HG02840 (cell line): ENCODE results near the gene PPARG.
"Not testable (repeated sequence)": the region's sequence is repeated elsewhere in the genome, so short reads cannot be mapped to it uniquely, and the experiment has no call there.

Source experiments
- ATAC-seq: cut with Tn5 transposase; IDR thresholded peaks from one replicate; pipeline ENCODE4 v1.9.1; 2021; ENCODE audit warnings: mild to moderate bottlenecking, moderate library complexity, moderate number of reproducible peaks; ENCODE audit not compliant: unreplicated experiment, low FRiP score

PPARG gene

GRCh38 chr3:12454076-12454815 lies 165.4 kb downstream of the PPARG start:
- ATAC-seq, result no peak

DNA sequence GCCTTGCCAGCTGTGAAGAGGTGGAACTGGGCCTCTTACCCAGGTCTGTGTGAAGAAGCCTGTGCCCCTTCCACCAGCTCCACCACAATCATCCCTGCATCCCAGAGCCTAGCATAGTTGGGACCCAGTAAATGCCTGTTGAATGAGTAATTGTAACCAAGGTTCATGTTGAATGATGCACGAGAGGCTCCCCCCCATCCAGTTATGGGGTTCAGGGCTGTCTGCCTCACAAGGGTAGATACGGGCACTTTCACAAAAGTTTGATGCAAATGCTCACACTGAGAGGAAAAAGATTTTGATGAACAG lies 165.9 kb downstream of the PPARG start:
- no peak for ATAC-seq

DNA sequence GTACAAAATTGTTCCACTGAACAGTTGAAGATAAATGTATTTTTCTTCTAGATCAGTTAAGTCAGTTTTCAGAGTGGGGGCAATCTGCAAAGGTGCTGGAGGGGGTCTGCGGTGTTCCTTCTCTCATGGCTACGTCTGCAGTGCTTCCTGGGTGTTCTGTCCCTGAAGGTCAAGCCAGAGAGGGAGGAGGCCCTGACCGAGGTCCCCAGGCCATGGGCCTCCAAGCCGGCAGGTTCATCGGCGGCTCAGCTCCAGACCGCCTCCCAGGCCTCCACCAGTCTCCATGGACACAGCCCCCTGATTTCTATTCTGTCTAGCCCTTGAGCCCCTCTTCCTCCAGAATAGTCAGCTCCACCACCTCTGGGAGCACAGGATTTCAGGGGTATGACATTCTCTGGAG lies 166.9 kb downstream of the PPARG start:
- ATAC-seq, result no peak

DNA sequence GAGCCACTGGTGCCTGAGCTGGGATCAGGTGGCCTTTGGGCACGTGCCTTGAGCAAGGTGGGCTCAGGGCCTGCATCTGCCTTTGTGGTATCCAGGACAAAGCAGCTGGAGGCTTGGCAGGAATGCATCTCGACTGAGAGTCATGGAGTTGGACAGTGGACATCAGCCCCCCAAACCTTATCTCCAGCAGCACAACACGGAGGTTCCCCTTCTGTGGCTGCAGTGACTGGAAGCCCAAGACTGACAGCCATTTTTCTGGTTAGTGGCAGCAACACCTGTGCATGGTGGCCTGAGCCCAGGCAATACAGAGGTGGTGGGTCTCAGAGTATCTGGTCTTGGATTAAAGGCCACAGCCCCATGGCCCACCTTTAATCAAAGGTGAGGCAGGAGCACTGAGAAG lies 167.6 kb downstream of the PPARG start:
- no peak for ATAC-seq

DNA sequence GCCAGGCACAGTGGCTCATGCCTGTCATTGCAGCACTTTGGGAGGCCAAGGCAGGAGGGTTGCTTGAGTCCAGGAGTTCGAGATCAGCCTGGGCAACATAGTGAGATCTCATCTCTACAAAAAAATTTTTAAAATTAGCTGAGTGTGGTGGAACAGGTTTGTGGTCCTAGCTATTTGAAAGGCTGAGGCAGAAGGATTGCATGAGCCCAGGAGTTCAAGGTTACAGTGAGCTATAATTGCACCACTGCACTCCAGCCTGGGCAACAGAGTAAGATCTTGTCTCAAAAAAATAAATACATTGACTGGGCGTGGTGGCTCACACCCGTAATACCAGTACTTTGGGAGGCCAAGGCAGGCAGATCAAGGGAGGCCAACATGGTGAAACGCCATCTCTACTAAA lies 168.5 kb downstream of the PPARG start:
- ATAC-seq, result not testable (repeated sequence)

DNA sequence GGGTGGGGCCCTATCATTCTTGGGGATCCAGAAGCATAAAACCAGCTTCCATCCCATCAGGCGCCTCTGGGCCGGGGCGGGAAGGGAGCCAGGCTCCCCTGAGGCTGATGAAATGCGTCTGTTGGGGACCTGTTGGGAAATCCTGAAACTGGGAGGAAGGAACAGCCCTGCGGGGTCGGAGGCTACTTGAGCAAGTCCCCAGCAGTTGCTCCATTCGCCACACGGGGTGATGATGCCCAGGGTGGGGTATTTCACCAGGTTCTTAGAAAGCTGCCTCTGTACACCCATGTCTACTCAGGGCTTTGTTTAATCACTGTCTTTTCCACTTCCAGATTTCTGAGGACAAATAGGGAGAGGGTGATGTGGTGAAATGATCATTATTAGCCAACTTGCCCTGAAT lies 170.0 kb downstream of the PPARG start:
- no peak for ATAC-seq

- no peak for ATAC-seq
Measured at GRCh38 chr3:12460127-12460526, 171.3 kb downstream of the PPARG start.

GRCh38 chr3:12461097-12461649 lies 172.3 kb downstream of the PPARG start:
- no peak for ATAC-seq

GRCh38 chr3:12462159-12462947 lies 173.5 kb downstream of the PPARG start:
- ATAC-seq, result no peak

GRCh38 chr3:12463686-12464085 lies 174.8 kb downstream of the PPARG start:
- no peak for ATAC-seq

DNA sequence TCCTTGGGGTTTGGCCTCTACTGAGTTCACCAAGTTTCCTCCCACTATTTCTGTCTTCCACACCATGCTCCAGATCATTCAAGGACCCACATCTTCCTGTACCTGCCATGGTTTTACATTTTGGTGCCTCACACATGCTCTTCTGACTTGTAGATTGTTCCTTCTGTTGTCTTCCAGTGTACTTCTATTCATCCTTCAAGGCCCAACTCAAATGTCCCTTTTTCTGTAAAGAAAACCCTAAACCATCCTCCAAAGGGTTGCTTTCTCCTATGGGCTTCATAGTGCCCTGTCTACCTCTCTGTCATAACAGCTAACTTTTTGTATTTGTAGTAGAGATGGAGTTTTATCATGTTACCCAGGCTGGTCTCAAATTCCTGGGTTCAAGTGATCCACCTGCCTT lies 175.3 kb downstream of the PPARG start:
- ATAC-seq, result no peak

DNA sequence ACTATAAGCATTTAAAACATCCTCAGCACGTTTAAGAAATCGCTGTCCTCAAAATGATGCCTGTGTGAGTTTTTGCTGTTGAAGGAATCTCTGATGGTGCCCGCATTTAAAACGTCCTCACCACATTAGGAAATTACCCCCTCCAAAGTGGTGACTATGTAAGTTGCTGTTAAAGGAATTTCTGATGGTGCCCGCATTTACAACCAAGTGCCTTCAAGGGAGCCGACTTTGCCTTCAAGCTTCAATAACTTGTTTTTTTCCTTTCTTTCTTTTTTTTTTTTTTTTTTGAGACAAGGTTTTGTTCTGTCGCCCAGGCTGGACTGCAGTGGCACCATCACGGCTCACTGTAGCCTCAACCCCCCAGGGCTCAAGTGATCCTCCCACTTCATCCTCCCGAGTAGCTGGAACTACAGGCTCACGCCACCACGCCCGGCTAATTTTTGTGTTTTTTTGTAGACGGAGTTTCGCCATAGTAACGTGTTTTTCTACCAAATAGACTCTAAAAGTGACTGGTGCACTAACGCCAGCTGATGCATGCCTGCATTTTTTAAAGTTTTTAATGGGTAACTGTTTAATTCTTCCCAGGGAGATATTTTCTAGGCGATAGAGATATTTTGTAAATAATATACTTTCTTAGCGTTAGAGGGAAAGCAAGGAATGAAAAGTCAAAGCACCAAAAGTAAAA lies 176.4 kb downstream of the PPARG start:
- no peak for ATAC-seq

DNA sequence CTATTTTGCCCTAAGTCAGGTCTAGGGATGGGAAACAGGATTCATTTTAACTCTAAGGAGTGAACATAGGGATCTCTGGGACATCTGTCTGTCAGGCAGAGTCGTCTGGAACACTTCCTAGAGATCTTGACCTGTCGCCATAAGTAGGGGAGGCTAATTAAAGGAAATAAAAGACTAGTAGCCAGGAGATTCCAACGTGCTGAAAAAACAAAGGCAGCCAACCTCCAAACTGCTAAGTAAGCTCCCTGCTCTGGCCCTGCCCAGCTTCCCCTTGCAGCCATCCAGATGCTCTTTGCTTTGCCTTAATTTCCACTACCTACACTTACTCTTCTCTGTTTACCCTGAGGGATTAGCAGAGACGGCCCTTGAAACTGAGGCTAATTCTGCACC lies 177.0 kb downstream of the PPARG start:
- no peak for ATAC-seq

GRCh38 chr3:12467746-12468145 lies 178.9 kb downstream of the PPARG start:
- no peak for ATAC-seq

DNA sequence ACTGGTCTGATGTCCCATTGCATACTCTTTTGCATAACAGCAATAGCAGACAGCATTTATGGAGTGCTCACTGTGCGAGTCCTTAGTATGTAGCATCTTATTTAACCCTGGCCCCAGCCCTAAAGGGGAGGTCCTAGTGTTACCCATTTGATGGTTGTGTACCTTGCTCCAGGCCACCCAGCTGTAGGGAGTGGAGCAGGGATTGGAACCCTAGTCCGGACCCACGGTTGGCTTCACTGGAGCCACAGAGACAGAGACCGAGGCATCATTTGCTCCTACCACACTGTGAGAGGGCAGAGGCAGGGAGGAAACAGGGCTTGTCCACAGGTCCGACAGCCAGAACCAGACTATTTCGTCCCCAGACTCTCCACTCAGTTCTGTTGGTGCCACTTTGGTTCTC lies 179.4 kb downstream of the PPARG start:
- ATAC-seq, result no peak

DNA sequence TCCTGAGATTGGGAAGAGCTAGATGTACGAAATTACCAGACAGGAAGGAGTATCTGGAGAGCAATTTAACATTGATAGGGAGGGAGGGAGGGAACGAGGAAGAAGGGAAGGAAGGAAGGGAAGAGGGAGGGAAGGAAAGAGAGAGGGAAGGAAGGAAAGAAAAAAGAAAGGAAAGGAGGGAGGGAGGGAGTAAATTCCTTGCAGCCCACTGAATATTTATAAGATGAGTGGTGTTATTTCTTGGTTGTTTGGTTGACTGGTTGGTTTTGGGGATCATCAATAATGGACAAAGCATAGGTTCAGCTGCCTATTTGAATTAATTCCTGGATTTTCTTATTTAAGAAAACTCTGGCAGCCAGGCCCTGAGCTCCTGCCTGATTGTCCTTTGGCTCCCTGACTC lies 179.9 kb downstream of the PPARG start:
- ATAC-seq, result no peak

DNA sequence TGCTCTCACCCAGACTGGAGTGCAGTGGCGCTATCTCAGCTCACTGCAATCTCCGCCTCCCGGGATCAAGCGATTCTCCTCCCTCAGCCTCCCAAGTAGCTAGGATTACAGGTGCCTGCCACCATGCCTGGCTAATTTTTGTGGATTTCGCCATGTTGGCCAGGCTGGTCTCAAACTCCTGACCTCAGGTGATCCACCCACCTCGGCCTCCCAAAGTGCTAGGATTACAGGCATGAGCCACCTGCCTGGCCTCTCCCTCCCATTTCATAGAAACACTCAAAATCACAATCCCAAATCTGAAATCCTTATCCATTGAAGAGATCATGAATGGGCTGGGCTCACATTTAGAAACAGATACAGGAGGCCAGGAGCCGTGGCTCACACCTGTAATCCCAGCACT lies 180.4 kb downstream of the PPARG start:
- not testable (repeated sequence) for ATAC-seq

DNA sequence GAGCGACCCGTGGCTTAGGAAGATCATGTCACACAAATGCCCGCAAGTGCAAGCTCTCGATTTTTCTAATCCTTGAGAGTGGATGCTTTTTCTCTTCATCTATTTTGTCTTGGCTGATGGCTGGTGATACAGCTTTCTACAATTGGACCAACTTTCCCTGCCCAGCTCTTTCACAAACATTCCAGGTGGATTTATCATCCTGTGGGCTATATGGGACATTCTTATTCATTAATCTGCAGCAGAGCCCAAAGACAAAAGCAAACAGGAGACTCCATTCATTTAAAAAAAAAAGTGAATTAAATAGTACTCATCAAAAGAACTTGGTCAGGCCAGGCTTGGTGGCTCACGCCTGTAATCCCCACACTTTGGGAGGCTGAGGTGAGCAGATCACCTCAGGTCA lies 181.2 kb downstream of the PPARG start:
- ATAC-seq, result no peak

DNA sequence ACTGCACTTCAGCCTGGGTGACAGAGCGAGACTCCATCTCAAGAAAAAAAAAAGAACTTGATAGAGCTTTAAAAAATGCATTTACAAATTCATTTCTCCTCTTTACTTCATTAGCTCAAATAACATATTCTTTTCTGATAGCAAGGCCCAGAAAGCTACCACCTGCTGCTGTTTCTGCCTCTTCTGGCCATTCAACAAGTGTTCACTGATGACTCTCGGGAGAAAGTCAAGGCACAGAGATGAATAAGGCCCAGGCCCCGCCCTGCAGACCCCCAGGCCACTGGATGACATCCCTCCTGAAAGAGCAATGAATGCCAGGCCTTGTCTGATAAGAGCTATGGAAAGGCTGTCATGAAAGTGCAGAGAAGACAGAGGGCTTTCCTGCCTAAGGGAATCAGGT lies 181.8 kb downstream of the PPARG start:
- no peak for ATAC-seq

DNA sequence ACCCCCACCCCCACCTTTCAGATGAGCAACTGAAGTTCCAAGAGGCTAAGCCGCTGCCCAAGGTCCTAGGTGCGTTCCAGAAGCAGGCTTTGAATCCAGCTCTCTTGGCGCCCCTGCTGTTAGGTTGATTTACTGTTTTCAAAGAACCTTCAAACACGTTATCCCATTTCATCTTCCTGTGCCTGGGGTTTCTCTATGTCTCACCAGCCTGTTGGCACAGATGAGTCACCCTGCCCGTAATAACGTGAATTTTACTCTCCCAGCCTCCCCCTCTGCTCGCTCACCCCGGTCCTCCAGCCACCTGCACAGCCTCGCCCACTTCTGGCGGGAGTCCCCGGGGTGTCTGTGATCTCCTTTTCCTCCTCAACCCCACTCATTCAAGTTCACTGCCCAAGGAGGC lies 182.4 kb downstream of the PPARG start:
- ATAC-seq, result no peak

DNA sequence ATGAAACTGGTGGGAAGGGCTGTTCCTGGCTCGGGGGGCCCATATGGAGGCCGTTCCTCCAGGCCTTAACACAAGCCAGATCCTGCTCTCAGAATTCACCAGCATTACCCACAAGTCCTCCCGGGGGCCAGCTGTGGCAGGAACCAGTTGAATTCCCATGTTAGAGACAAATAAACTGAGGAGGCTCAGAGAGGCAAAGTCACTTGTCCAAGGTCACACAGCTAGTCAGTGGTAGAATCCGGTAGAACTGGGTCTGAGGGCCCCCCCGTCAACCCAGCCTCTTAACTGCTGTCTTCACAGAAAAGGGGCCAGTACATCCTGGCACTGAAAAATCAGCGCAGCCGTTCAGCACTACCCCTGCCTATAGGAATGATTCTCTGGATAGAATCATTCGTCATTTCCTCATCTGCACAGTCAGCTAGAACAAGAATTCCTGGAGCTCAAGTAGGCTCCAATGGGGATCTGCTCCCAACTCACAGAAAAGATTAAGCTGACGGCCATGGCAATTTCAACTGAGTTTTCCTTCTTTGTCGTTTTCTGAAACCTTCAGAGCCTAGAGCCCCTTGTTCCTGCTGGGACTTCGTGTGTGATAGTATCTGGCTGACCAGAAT lies 183.2 kb downstream of the PPARG start:
- ATAC-seq, result no peak
